Activated CD4-positive, alpha-beta T cell treated with anti-CD3 and anti-CD28 coated beads, Interleukin-2, amount 50 U/mL, for 24 hours (primary cell): ENCODE measurements around the gene CLASP1.

Source experiments
- DNase-seq, 2 donors: peaks; one replicate each; pipeline ENCODE4 v3.0.0-alpha.2; 2020; ENCODE audit warnings: low read depth in 1 of 2, low spot score in 1 of 2

CLASP1 gene

GRCh38 chr2:121545257-121545656 lies 104.0 kb downstream of the CLASP1 start:
- no peak for DNase-seq

DNA sequence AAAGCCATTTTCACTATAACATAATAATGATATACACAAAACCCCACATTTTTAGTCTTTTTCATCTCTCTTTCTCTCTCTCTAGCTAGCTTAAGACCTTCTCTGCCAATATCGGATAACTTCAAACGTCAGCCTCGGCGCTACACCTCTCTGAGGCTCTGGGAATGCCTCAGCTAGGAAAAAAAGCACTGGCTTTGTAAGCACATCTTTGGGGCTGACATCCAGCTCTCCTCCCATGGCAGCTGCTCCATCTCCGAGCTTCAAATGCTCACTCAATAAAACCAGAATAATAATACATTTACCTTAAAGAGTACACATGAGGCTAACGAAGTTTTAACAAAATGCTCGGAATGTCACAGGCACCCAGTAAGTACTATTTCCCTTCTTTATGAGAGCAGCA lies 107.8 kb downstream of the CLASP1 start:
- DNase-seq = no peak

GRCh38 chr2:121539750-121540469 lies 109.4 kb downstream of the CLASP1 start:
- DNase-seq = no peak

- DNase-seq = no peak
Observed at GRCh38 chr2:121536850-121537557, 112.3 kb downstream of the CLASP1 start.

DNA sequence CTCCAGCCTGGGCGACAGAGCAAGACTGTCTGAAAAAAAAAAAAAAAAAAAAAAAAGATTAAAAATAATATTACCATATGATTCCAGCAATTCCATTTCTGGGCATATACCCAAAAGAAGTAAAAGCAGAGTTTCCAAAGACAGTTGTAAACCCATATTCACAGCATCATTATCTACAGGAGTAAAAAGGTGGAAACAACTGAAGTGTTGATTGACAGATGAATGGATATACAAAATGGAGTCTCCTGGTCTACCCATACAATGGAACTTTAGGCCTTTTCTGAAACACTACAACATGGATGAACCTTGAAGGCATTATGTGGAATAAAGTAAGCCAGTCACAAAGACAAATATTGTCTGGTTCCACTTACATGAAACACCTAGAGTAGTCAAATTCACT lies 112.9 kb downstream of the CLASP1 start:
- DNase-seq = no peak

DNA sequence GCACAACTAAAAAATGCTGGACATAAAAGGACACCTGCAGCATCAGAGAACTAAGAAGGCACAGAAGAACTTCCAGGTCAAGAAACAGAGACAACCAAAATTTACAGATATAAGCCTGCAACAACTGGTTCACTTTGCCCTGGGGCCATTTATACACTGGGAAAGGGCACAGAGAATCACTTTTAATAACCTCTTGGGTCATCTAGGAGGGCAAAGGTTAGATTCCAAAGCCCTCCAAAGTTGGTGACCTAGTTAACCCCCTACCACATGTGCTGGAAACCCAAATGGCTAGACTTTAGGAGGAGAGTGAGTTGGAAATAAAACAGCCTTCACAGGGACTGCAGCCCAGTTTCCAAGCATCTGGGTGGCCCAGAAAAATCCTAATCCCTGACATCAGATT lies 115.3 kb downstream of the CLASP1 start:
- DNase-seq = no peak

GRCh38 chr2:121532894-121533293 lies 116.4 kb downstream of the CLASP1 start:
- no peak for DNase-seq

DNA sequence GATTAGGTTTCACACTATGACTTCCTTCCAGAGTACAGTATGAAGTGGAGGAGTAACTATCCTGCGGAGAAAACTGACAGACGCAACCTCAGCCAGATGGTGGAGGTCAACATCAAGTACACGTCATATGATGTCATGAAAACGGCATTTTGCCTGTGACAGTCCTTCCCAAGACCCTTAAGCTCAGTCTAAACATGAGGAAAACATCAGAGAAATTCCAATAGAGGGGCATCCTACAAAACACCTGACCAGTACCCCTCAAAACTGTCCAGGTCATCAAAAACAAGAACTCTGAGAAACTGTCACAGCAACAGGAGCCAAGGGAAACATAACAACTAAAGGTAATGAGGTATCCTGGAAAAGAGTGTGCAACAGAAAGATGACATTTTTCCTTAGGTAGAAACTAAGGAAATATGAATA lies 116.9 kb downstream of the CLASP1 start:
- no peak for DNase-seq

GRCh38 chr2:121530212-121530705 lies 119.0 kb downstream of the CLASP1 start:
- peak in 1 of 2 donors; percentile 76 for DNase-seq

- DNase-seq = no peak
Observed at GRCh38 chr2:121529439-121530211, 119.6 kb downstream of the CLASP1 start.

DNA sequence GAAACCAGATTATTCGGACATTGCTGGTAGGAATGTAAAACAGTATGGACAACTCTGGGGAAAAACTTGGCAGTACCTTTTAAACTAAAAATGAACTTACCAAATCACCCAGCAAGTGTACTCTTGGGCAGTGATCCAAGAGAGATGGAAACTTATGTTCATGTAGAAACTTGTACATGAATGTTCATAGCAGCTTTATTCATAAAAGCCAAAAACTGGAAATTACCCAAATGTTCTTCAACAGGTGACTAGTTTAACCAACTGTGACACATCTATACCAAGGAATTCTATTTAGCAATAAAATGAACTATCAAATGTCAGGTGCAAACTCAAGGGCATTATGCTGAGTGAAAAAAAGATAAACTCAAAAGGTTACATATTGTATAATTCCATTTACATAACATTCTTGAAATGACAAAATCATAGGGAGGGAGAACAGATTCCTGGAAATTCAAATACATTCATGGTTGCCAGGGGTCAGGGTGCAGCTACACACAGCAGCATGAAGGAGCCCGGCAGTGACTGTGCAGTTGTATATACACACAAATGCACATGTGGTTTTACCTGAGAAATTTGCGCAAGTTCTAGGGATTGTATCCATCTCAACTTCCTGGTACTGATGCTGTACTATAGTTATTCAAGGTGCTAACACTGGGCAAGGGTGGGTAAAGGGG lies 122.1 kb downstream of the CLASP1 start:
- peak in 1 of 2 donors; percentile 36 for DNase-seq

GRCh38 chr2:121524685-121525425 lies 124.4 kb downstream of the CLASP1 start:
- DNase-seq = no peak

DNA sequence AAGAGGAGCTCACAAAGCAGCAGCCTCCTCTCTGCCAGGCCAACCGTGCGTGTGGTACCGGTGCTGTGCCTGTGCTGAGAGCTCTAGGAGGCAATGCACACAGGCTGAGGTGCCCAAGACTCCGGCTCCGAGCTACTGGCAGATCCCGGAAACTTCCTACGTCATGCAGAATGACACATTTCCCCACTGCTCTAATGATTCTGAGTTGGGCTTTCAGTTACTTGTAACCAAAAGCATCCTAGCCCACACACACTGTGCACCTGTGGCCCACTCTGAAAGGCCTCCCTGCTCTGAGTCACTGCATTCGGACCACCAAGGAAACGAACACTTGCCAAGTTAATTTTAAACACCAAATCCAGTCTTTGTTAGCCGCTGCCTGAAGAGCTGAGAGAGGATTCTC lies 127.9 kb downstream of the CLASP1 start:
- DNase-seq = no peak

DNA sequence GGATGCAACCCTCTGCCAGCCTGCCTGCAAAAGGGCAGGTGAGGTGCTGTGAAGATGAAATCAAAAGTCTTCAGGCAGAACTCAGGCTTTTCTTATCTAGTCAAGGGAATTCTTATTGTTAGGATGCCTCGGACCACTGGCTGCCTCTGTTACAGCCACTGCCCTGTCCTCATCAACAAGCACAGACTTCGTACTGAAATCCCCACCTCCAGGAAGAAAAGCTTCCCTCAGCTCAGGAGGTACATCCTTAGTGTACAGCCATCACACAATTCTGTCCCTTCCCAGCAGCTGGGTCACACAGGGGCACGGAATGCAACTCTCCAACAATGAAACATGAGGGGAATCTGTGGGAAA lies 128.6 kb downstream of the CLASP1 start:
- DNase-seq = no peak

- no peak for DNase-seq
Observed at GRCh38 chr2:121519732-121520640, 129.3 kb downstream of the CLASP1 start.

GRCh38 chr2:121519153-121519552 lies 130.1 kb downstream of the CLASP1 start:
- no peak for DNase-seq

DNA sequence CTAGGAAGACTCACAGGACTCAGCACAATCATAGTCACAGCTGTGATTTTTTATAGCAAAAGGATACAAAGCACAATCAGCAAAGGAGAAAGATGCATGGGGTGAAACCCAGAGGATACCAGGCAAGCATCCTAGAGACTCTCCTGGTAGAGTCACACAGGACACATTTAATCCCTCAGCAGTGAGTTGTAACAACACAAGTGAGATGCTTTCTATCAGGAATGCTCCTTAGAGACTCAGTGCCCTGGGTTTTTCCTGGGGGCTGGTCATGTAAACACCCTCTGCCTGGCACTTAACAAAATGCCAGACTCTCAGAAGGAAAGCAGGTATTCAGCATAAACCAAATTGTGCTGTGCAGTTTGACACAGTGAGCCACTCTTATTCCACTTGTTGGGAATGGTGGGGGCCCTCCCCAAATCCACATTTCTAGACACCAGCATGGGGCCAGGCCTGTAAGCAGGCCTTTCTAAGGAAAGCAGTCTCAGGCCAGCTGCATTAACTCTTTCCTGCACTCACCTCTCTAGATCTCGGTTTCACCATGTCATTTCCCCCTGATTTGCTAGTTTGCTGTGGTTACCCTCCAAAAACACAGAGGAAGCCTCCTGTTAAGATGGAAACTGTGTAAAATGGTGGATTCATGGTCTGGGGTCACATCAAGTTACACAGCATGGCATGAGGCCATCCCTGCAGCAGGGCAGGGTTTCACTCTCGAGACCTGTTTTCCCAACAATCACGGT lies 135.5 kb downstream of the CLASP1 start:
- DNase-seq = no peak

GRCh38 chr2:121510857-121511256 lies 138.4 kb downstream of the CLASP1 start:
- DNase-seq = no peak

DNA sequence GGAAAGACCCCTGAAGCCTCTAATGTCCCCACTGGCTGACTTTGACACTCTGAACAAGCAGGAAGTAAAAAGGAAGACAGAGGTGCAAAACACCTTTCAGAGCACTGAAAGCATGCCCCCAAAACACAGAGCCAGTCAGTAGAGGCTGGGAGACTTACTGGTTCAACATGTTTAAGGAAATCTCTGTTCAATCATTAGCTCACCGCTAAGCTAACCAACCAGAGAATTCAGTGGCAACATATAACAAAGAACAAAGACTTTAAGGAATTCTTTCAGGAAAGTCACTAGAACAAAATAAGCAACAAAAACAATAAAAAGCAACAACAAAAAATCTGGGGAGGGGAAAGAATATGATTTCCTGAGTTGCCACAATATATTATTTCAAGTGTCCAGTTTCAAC lies 142.6 kb downstream of the CLASP1 start:
- no peak for DNase-seq
